A673 (cell line): Measurements from ENCODE around the gene LETMD1. TPM values are rescaled to one million over a fixed set of nuclear protein-coding genes. Genes with fewer than 3 reads are reported as not detected.
A peak's percentile ranks its signal among the peaks of the same experiment; 100 is the strongest.

ENCODE experiments used
- BruUV-seq: library from RNA; stranded (reverse); fragments of 400-500 nt; replicated peaks from 2 replicates; lab custom pipeline; 2021; lab: Mats Ljungman, UMichigan
- CTCF ChIA-PET: fragments of 300-600 bp; sonication (Branson Sonifier 250); formaldehyde crosslinking; loops from one replicate; lab custom pipeline; 2022; ENCODE audit warnings: antibody characterized with exemption; lab: Charles Lee
- POLR2A ChIA-PET: fragments of 300-600 bp; sonication (Branson Sonifier 250); formaldehyde crosslinking; loops from one replicate; lab custom pipeline; 2022; ENCODE audit warnings: antibody characterized with exemption; ENCODE audit not compliant: low non-redundant PET; lab: Charles Lee
- DNase-seq: peaks from one replicate; pipeline ENCODE4 v3.0.0-alpha.2; 2015; ENCODE audit warnings: low spot score
- H3K27ac ChIP-seq: fragments of 200-600 bp; sonication (generic); 2 replicates; pipeline ENCODE4 v1.5.1; 2016; ENCODE audit warnings: mixed run types, low read depth, mild to moderate bottlenecking, mixed read lengths, antibody characterized with exemption, low read length; ENCODE audit not compliant: poor library complexity, severe bottlenecking
- H3K27me3 ChIP-seq: fragments of 200-600 bp; sonication (generic); replicated peaks from 2 replicates; pipeline ENCODE4 v1.6.1; 2017; ENCODE audit warnings: mixed run types, low read depth, mild to moderate bottlenecking, mixed read lengths, antibody characterized with exemption, low read length; ENCODE audit not compliant: insufficient read depth, poor library complexity
- H3K36me3 ChIP-seq: fragments of 200-600 bp; sonication (generic); 2 replicates; pipeline ENCODE4 v1.6.1; 2016; ENCODE audit warnings: mixed run types, mild to moderate bottlenecking, mixed read lengths, antibody characterized with exemption, low read length; ENCODE audit not compliant: insufficient read depth, poor library complexity, severe bottlenecking
- H3K4me1 ChIP-seq: fragments of 200-600 bp; sonication (generic); 2 replicates; pipeline ENCODE4 v1.6.1; 2017; ENCODE audit warnings: mixed run types, mild to moderate bottlenecking, mixed read lengths, antibody characterized with exemption, low read length; ENCODE audit not compliant: insufficient read depth, poor library complexity, severe bottlenecking
- H3K4me3 ChIP-seq: fragments of 200-600 bp; sonication (generic); 2 replicates; pipeline ENCODE4 v1.5.1; 2016; ENCODE audit warnings: low read depth, mixed run types, mild to moderate bottlenecking, mixed read lengths, low read length; ENCODE audit not compliant: poor library complexity, severe bottlenecking
- H3K9me3 ChIP-seq: fragments of 200-600 bp; sonication (generic); 2 replicates; pipeline ENCODE4 v1.6.1; 2016; ENCODE audit warnings: mixed run types, low read depth, mild to moderate bottlenecking, mixed read lengths, antibody characterized with exemption, low read length; ENCODE audit not compliant: poor library complexity, severe bottlenecking
- EZH2 ChIP-seq: fragments of 200-600 bp; sonication (generic); IDR thresholded peaks from 2 replicates; pipeline ENCODE4 v1.6.1; 2017; ENCODE audit warnings: borderline replicate concordance, low read depth, mild to moderate bottlenecking, mixed read lengths, antibody characterized with exemption, low read length; ENCODE audit not compliant: poor library complexity, severe bottlenecking
- intact Hi-C: fragments of 100-400 bp; cut with micrococcal nuclease; formaldehyde crosslinking; loops from one replicate; pipeline ENCODE4 v1.10.0; 2022; ENCODE audit not compliant: unreplicated experiment
- total RNA-seq: library from RNA; stranded (reverse); gene quantifications from 2 replicates; pipeline ENCODE4 v1.2.3, GENCODE V29; 2021
- TF ChIP-seq, protein P1 (sequence below): fragments of 300-800, 200-600 bp; sonication (generic); conservative IDR thresholded peaks from 2 replicates; pipeline ENCODE4 v1.5.1; 2017; ENCODE audit warnings: low read depth, mild to moderate bottlenecking, antibody characterized with exemption, low read length, moderate library complexity, mixed read lengths

The LETMD1 gene
- total RNA-seq, 1 experiment from 2014 or later: 60.3 TPM

DNA sequence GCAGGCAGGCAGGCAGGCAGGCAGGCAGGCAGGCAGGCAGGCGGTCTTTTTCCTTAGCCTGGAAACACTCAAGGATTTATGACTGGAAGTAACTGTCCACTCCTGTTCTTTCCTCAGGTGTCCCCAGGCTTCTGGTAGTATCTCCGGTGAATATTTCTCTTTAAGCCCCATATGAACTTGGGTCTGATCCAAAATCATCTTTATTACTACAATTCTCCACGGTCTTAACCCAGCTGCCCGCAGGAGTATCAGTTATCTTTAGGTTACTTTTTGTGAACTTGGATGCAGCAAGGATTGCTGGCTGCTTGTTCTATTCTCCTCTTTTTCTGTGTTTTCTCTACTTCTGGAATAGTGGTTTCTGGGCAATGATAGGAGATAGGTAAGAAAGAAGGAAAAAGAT, 32.0 kb downstream of the LETMD1 start:
- POLR2A ChIA-PET: no interaction called here
- Histone ChIP-seq H3K27me3 (no peaks in the 10 kb centered on the region), H3K4me1 (peaks cover 4% of the 10 kb centered on the region), H3K36me3 (no peaks in the 10 kb centered on the region), H3K4me3 (no peak overlapping the region), H3K9me3 (no peaks in the 10 kb centered on the region), H3K27ac (no peak overlapping the region)
- intact Hi-C loops: loop anchor here (10.0 kb wide), 1 partner anchor 155 kb away; the partner anchor contains the start of gene DAZAP2
- no peak for DNase-seq
- no TSS peak for BruUV-seq
- no peak for TF ChIP-seq EZH2
- TF ChIP-seq, protein P1, sequence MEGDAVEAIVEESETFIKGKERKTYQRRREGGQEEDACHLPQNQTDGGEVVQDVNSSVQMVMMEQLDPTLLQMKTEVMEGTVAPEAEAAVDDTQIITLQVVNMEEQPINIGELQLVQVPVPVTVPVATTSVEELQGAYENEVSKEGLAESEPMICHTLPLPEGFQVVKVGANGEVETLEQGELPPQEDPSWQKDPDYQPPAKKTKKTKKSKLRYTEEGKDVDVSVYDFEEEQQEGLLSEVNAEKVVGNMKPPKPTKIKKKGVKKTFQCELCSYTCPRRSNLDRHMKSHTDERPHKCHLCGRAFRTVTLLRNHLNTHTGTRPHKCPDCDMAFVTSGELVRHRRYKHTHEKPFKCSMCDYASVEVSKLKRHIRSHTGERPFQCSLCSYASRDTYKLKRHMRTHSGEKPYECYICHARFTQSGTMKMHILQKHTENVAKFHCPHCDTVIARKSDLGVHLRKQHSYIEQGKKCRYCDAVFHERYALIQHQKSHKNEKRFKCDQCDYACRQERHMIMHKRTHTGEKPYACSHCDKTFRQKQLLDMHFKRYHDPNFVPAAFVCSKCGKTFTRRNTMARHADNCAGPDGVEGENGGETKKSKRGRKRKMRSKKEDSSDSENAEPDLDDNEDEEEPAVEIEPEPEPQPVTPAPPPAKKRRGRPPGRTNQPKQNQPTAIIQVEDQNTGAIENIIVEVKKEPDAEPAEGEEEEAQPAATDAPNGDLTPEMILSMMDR: no peak
- CTCF ChIA-PET: interaction anchor here (0.9 kb wide), 1 partner anchor 261 kb away, joined by 6 read pairs; no protein-coding TSS in a partner anchor

DNA sequence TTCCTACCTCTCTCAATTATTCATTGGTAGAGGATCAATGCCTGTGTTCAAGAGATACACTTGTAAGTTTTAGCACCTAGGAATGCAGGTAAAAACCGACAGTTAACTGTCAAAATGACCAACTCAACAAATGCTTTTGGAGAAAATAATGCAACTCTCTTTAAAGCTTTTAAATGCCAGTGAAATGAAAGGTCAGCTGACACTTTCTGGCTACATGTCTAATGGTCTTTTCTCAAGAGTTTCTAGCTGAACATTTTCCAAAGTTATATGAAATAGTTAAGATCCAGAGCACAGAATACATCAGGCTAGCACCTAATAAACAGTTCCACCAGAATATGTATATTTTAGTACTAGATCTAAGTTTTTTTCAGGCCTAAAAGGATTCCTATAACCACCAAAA, 33.3 kb downstream of the LETMD1 start:
- H3K27ac ChIP-seq: no peak overlapping the region
- H3K4me3 ChIP-seq: no peak overlapping the region
- POLR2A ChIA-PET: interaction anchor here (0.7 kb wide), 2 partner anchors 134 to 260 kb away, joined by 3 to 4 read pairs; no protein-coding TSS in a partner anchor

DNA sequence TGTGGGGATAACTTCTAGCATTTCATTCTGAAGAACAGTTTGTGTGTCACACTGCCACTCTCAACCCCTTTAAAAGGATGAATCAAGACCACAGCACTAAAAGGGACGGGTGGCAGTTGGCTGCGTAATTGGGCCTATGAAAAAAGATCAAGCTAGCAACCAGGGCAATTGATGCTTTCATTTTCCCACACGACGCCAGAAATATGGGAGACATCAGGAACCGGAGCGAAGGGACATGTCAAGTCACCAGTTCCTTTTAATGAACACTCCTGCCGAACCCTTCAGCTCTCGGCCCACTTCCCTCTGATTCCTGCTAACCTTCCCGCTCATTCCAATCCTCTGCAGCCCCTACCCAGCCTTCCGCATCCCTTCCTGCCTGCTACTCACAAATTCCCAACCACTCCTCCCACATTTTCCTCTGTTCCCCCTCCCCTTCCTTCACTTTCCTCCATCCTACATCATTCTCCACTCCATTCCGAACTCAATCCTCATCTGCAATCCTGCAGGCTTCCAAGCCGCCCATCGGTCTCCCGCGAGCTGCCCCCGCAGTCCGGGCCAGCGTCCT, 34.5 kb downstream of the LETMD1 start:
- BruUV-seq: TSS peak; percentile 43
- CTCF ChIA-PET: interaction anchor here (0.6 to 0.9 kb wide), 2 partner anchors 50 to 257 kb away, joined by 5 to 6 read pairs; no protein-coding TSS in a partner anchor

More for the DNA sequence above, 33.3 kb downstream of the LETMD1 start:
- Histone ChIP-seq H3K27me3 (no peaks in the 10 kb centered on the region), H3K4me1 (peaks cover 4% of the 10 kb centered on the region), H3K36me3 (no peaks in the 10 kb centered on the region), H3K9me3 (no peaks in the 10 kb centered on the region)
- no TSS peak for BruUV-seq
- CTCF ChIA-PET: no interaction called here
- intact Hi-C loops: loop anchor here (10.0 kb wide), 1 partner anchor 153 kb away; the partner anchor contains the start of gene DAZAP2
- TF ChIP-seq EZH2: no peak
- TF ChIP-seq, protein P1: no peak
- DNase-seq: no peak

More for the DNA sequence above, 34.5 kb downstream of the LETMD1 start:
- peak overlapping the region; percentile 91 for H3K27ac ChIP-seq
- intact Hi-C loops: loop anchor here (10.0 kb wide), 1 partner anchor 152 kb away; the partner anchor contains the start of gene DAZAP2
- POLR2A ChIA-PET: interaction anchor here (0.6 to 1.0 kb wide), 7 partner anchors 19 to 928 kb away, joined by 3 to 11 read pairs (median 5); partner anchors contain the start of gene SLC11A2
- peak; percentile 35 for DNase-seq
- H3K4me1 ChIP-seq: peaks cover 4% of the 10 kb centered on the region
- H3K36me3 ChIP-seq: no peaks in the 10 kb centered on the region
- TF ChIP-seq, protein P1: no peak
- no peaks in the 10 kb centered on the region for H3K27me3 ChIP-seq
- H3K4me3 ChIP-seq: peak overlapping the region; percentile 100
- H3K9me3 ChIP-seq: no peaks in the 10 kb centered on the region
